Naive thymus-derived CD4-positive, alpha-beta T cell (primary cell): Measurements from ENCODE around the gene IQGAP2. TPM values are rescaled to one million over a fixed set of nuclear protein-coding genes. Genes with fewer than 3 reads are reported as not detected.

Source experiments
- ATAC-seq: fragments of 150-1000 bp; cut with Tn5 transposase; 2 replicates; pipeline ENCODE4 v1.10.0; 2021; ENCODE audit warnings: mild to moderate bottlenecking, moderate library complexity
- CTCF ChIA-PET: fragments of 350-600 bp; sonication (Branson Sonifier 250); formaldehyde crosslinking; loops from one replicate; lab custom pipeline; 2021; ENCODE audit warnings: antibody characterized with exemption; lab: Charles Lee
- POLR2A ChIA-PET: fragments of 350-600 bp; sonication (Branson Sonifier 250); formaldehyde crosslinking; loops from one replicate; lab custom pipeline; 2021; ENCODE audit warnings: antibody characterized with exemption, inconsistent platforms; lab: Charles Lee
- DNase-seq, 9 donors: peaks; one replicate each; pipeline versions ENCODE4 v3.0.0 to v3.0.0-alpha.2; 2020 to 2022; ENCODE audit warnings: mixed read lengths in 1 of 9
- H3K27ac ChIP-seq: one replicate; pipeline ENCODE4 v1.7.0; 2013; ENCODE audit warnings: mild to moderate bottlenecking, low read depth, low read length, moderate library complexity
- H3K27me3 ChIP-seq, 2 donors: one replicate each; pipeline ENCODE4 v1.7.0; 2013; ENCODE audit warnings: low read length in 2 of 2, mild to moderate bottlenecking in 2 of 2, moderate library complexity in 2 of 2; ENCODE audit not compliant: control insufficient read depth in 2 of 2, insufficient read depth in 2 of 2
- H3K36me3 ChIP-seq, 3 experiments: 1 replicate in 2 of 3; 2 replicates in 1 of 3; pipeline ENCODE4 v1.7.0; 2013; ENCODE audit warnings: low read length in 3 of 3, mild to moderate bottlenecking in 3 of 3, moderate library complexity in 1 of 3; ENCODE audit not compliant: insufficient read depth in 3 of 3, control insufficient read depth in 2 of 3
- H3K4me1 ChIP-seq, 2 donors: one replicate each; pipeline ENCODE4 v1.7.0; 2013; ENCODE audit warnings: low read length in 2 of 2, mild to moderate bottlenecking in 2 of 2, moderate library complexity in 1 of 2; ENCODE audit not compliant: control insufficient read depth in 2 of 2, insufficient read depth in 2 of 2
- H3K4me3 ChIP-seq: 2 replicates; pipeline ENCODE4 v1.7.0; 2013; ENCODE audit warnings: mild to moderate bottlenecking, low read length
- H3K9me3 ChIP-seq, 3 experiments: 1 replicate in 2 of 3; 2 replicates in 1 of 3; pipeline ENCODE4 v1.7.0; 2013; ENCODE audit warnings: low read length in 3 of 3; ENCODE audit not compliant: control insufficient read depth in 2 of 3
- H3K27ac Mint-ChIP-seq, 9 donors: one replicate each; pipeline ENCODE4 v1.8.0; 2020 to 2022; ENCODE audit warnings: mixed read lengths in 9 of 9, mild to moderate bottlenecking in 8 of 9, moderate library complexity in 5 of 9, inconsistent platforms in 2 of 9
- H3K27me3 Mint-ChIP-seq, 5 donors: one replicate each; pipeline ENCODE4 v1.8.0; 2021 to 2022; ENCODE audit warnings: mixed read lengths in 5 of 5, mild to moderate bottlenecking in 1 of 5
- H3K36me3 Mint-ChIP-seq, 5 donors: one replicate each; pipeline ENCODE4 v1.8.0; 2020 to 2022; ENCODE audit warnings: mixed read lengths in 5 of 5, mild to moderate bottlenecking in 3 of 5, inconsistent platforms in 1 of 5
- H3K4me1 Mint-ChIP-seq, 7 donors: one replicate each; pipeline ENCODE4 v1.8.0; 2020 to 2022; ENCODE audit warnings: mixed read lengths in 7 of 7, mild to moderate bottlenecking in 3 of 7, inconsistent platforms in 1 of 7
- H3K4me3 Mint-ChIP-seq, 10 donors: one replicate each; pipeline ENCODE4 v1.8.0; 2020 to 2022; ENCODE audit warnings: mild to moderate bottlenecking in 10 of 10, mixed read lengths in 10 of 10, moderate library complexity in 6 of 10, inconsistent platforms in 2 of 10
- H3K9me3 Mint-ChIP-seq, 11 donors: one replicate each; pipeline ENCODE4 v1.8.0; 2020 to 2022; ENCODE audit warnings: mixed read lengths in 11 of 11, mild to moderate bottlenecking in 4 of 11, inconsistent platforms in 1 of 11, moderate library complexity in 1 of 11
- intact Hi-C, 2 donors: fragments of 100-400 bp; cut with micrococcal nuclease; formaldehyde crosslinking; loops; one replicate each; pipeline ENCODE4 v1.15.1; 2023
- polyA plus RNA-seq, 2 donors: library from polyadenylated mRNA; unstranded; fragments of 300-500 nt; fragmentation: Illumina TruSeq; gene quantifications; one replicate each; pipeline ENCODE4 v1.2.3, GENCODE V29; 2021
- total RNA-seq, 6 experiments: library from RNA in 5 of 6; stranded (reverse) in 5 of 6; gene quantifications; 1 replicate in 5 of 6; 2 replicates in 1 of 6; pipeline ENCODE4 v1.2.3 and lab custom pipeline; 2021 to 2026

Gene IQGAP2
- total and polyA plus RNA-seq, 7 experiments from 2014 or later = 19.0 to 114 (median 86.3) TPM

GRCh38 chr5:76389513-76390154 is 13.5 kb upstream of the IQGAP2 start:
- H3K4me3 ChIP-seq = no peak overlapping the region
- H3K27me3 Mint-ChIP-seq = peaks cover 0 to 2% (median 0%) of the 10 kb centered on the region in 5 donors
- H3K4me1 ChIP-seq = peaks cover 55% of the 10 kb centered on the region in 2 donors
- no peaks in the 10 kb centered on the region for H3K36me3 ChIP-seq
- H3K9me3 Mint-ChIP-seq = no peaks in the 10 kb centered on the region
- H3K4me3 Mint-ChIP-seq = peak overlapping the region in 4 of 10 donors; percentile 1 to 81 (median 72)
- peak overlapping the region in 7 of 9 donors; percentile 28 to 89 (median 80) for H3K27ac Mint-ChIP-seq
- ChIA-PET POLR2A (interaction anchor here (0.6 to 5.3 kb wide), 7 partner anchors 10 to 214 kb away, joined by 3 to 36 read pairs (median 3); partner anchors contain the start of gene IQGAP2), CTCF (interaction anchor here (0.6 to 1.5 kb wide), 3 partner anchors 14 to 51 kb away, joined by 3 to 4 read pairs (median 3); no protein-coding TSS in a partner anchor)
- no peaks in the 10 kb centered on the region for H3K27me3 ChIP-seq
- H3K9me3 ChIP-seq = no peaks in the 10 kb centered on the region
- peaks cover 38 to 71% (median 64%) of the 10 kb centered on the region in 7 donors for H3K4me1 Mint-ChIP-seq
- no peak for DNase-seq
- no peak overlapping the region for H3K27ac ChIP-seq
- ATAC-seq = no peak
- intact Hi-C loops = no loop called here
- H3K36me3 Mint-ChIP-seq = no peaks in the 10 kb centered on the region

GRCh38 chr5:76391014-76391413 is 12.1 kb upstream of the IQGAP2 start:
- no peaks in the 10 kb centered on the region for H3K9me3 ChIP-seq
- Mint-ChIP-seq H3K27ac (peak overlapping the region; percentile 55 to 92 (median 85)), H3K9me3 (no peaks in the 10 kb centered on the region), H3K36me3 (no peaks in the 10 kb centered on the region), H3K27me3 (peaks cover 0 to 2% (median 0%) of the 10 kb centered on the region in 5 donors), H3K4me1 (peaks cover 40 to 71% (median 66%) of the 10 kb centered on the region in 7 donors), H3K4me3 (peak overlapping the region; percentile 6 to 81 (median 70))
- peak overlapping the region; percentile 33 for H3K4me3 ChIP-seq
- H3K4me1 ChIP-seq = peaks cover 51 to 56% of the 10 kb centered on the region in 2 donors
- DNase-seq = peak in 6 of 9 donors; percentile 15 to 59 (median 48)
- no peak overlapping the region for H3K27ac ChIP-seq
- ChIA-PET POLR2A (interaction anchor here (0.7 to 1.8 kb wide), 6 partner anchors 8 to 152 kb away, joined by 3 to 4 read pairs (median 3); no protein-coding TSS in a partner anchor), CTCF (interaction anchor here (1.5 kb wide), 1 partner anchor 24 kb away, joined by 3 read pairs; no protein-coding TSS in a partner anchor)
- peak; percentile 61 for ATAC-seq
- intact Hi-C loops = no loop called here
- H3K36me3 ChIP-seq = no peaks in the 10 kb centered on the region
- no peaks in the 10 kb centered on the region for H3K27me3 ChIP-seq

GRCh38 chr5:76393035-76393680 is 9.9 kb upstream of the IQGAP2 start:
- Histone ChIP-seq H3K9me3 (no peaks in the 10 kb centered on the region), H3K4me3 (no peak overlapping the region), H3K27ac (peak overlapping the region; percentile 33), H3K4me1 (peaks cover 48 to 56% of the 10 kb centered on the region in 2 donors), H3K27me3 (no peaks in the 10 kb centered on the region), H3K36me3 (no peaks in the 10 kb centered on the region)
- Mint-ChIP-seq H3K4me3 (peak overlapping the region; percentile 10 to 74 (median 57)), H3K27ac (peak overlapping the region in 8 of 9 donors; percentile 3 to 89 (median 82)), H3K9me3 (no peaks in the 10 kb centered on the region), H3K27me3 (peaks cover 0 to 3% (median 0%) of the 10 kb centered on the region in 5 donors), H3K4me1 (peaks cover 37 to 71% (median 67%) of the 10 kb centered on the region in 7 donors), H3K36me3 (peaks cover 0 to 3% (median 0%) of the 10 kb centered on the region in 5 donors)
- ChIA-PET POLR2A (interaction anchor here (0.9 to 2.5 kb wide), 4 partner anchors 9 to 153 kb away, joined by 3 to 13 read pairs (median 6); no protein-coding TSS in a partner anchor), CTCF (interaction anchor here (0.8 to 3.3 kb wide), 4 partner anchors 9 to 150 kb away, joined by 3 to 10 read pairs (median 4); no protein-coding TSS in a partner anchor)
- DNase-seq (peak in 6 of 9 donors; percentile 26 to 52 (median 43)), ATAC-seq (peak; percentile 88)
- intact Hi-C loops = loop anchor here in 1 of 2 donors (1.0 to 2.0 kb wide), 3 partner anchors 8 to 14 kb away; no protein-coding TSS in a partner anchor

- intact Hi-C loops = no loop called here
- DNase-seq (no peak), ATAC-seq (no peak)
- no peaks in the 10 kb centered on the region for H3K36me3 ChIP-seq
- peaks cover 0 to 12% (median 0%) of the 10 kb centered on the region in 5 donors for H3K27me3 Mint-ChIP-seq
- ChIA-PET CTCF (no interaction called here), POLR2A (interaction anchor here (1.7 kb wide), 1 partner anchor 147 kb away, joined by 5 read pairs; no protein-coding TSS in a partner anchor)
- no peak overlapping the region for H3K4me3 ChIP-seq
- no peaks in the 10 kb centered on the region for H3K9me3 ChIP-seq
- H3K27me3 ChIP-seq = no peaks in the 10 kb centered on the region
- H3K27ac Mint-ChIP-seq = no peak overlapping the region
- peaks cover 0 to 5% (median 0%) of the 10 kb centered on the region in 5 donors for H3K36me3 Mint-ChIP-seq
- no peaks in the 10 kb centered on the region for H3K9me3 Mint-ChIP-seq
- no peak overlapping the region for H3K27ac ChIP-seq
- peaks cover 29 to 36% of the 10 kb centered on the region in 2 donors for H3K4me1 ChIP-seq
- peaks cover 35 to 55% (median 52%) of the 10 kb centered on the region in 7 donors for H3K4me1 Mint-ChIP-seq
- H3K4me3 Mint-ChIP-seq = no peak overlapping the region
These were observed 5.9 kb upstream of the IQGAP2 start for GRCh38 chr5:76397200-76397599.

GRCh38 chr5:76399268-76399667 is 3.8 kb upstream of the IQGAP2 start:
- no peak overlapping the region for H3K27ac Mint-ChIP-seq
- intact Hi-C loops = no loop called here
- DNase-seq (no peak), ATAC-seq (no peak)
- POLR2A ChIA-PET = interaction anchor here (0.6 to 1.1 kb wide), 3 partner anchors 11 to 145 kb away, joined by 3 read pairs; no protein-coding TSS in a partner anchor
- peaks cover 0 to 8% (median 0%) of the 10 kb centered on the region in 3 experiments for H3K36me3 ChIP-seq
- H3K27me3 ChIP-seq = no peaks in the 10 kb centered on the region
- H3K9me3 Mint-ChIP-seq = peaks cover 0 to 5% (median 0%) of the 10 kb centered on the region in 11 donors
- no peaks in the 10 kb centered on the region for H3K9me3 ChIP-seq
- no peak overlapping the region for H3K4me3 ChIP-seq
- peaks cover 14 to 16% of the 10 kb centered on the region in 2 donors for H3K4me1 ChIP-seq
- peaks cover 0 to 16% (median 0%) of the 10 kb centered on the region in 5 donors for H3K27me3 Mint-ChIP-seq
- CTCF ChIA-PET = no interaction called here
- H3K36me3 Mint-ChIP-seq = peaks cover 0 to 7% (median 0%) of the 10 kb centered on the region in 5 donors
- no peak overlapping the region for H3K27ac ChIP-seq
- no peak overlapping the region for H3K4me3 Mint-ChIP-seq
- H3K4me1 Mint-ChIP-seq = peaks cover 28 to 42% (median 34%) of the 10 kb centered on the region in 7 donors

- peaks cover 16 to 17% of the 10 kb centered on the region in 2 donors for H3K4me1 ChIP-seq
- no peak overlapping the region for H3K4me3 ChIP-seq
- H3K27me3 ChIP-seq = no peaks in the 10 kb centered on the region
- peak overlapping the region in 6 of 9 donors; percentile 8 to 98 (median 95) for H3K27ac Mint-ChIP-seq
- DNase-seq (no peak), ATAC-seq (no peak)
- peaks cover 0 to 8% (median 0%) of the 10 kb centered on the region in 3 experiments for H3K36me3 ChIP-seq
- CTCF ChIA-PET = no interaction called here
- peaks cover 0 to 5% (median 0%) of the 10 kb centered on the region in 11 donors for H3K9me3 Mint-ChIP-seq
- POLR2A ChIA-PET = interaction anchor here (1.7 to 5.1 kb wide), 2 partner anchors 73 to 75 kb away, joined by 4 to 29 read pairs; no protein-coding TSS in a partner anchor
- peaks cover 24 to 42% (median 35%) of the 10 kb centered on the region in 7 donors for H3K4me1 Mint-ChIP-seq
- H3K4me3 Mint-ChIP-seq = no peak overlapping the region
- intact Hi-C loops = loop anchor here (5.0 to 10.0 kb wide), 7 partner anchors 133 to 1166 kb away; partner anchors contain the start of genes ANKRD31 (in 1 of the 2), F2R (in 1 of the 2), HMGCR (in 1 of the 2) and POC5 (in 1 of the 2)
- H3K36me3 Mint-ChIP-seq = peaks cover 0 to 9% (median 0%) of the 10 kb centered on the region in 5 donors
- no peaks in the 10 kb centered on the region for H3K9me3 ChIP-seq
- no peak overlapping the region for H3K27ac ChIP-seq
- peaks cover 0 to 16% (median 0%) of the 10 kb centered on the region in 5 donors for H3K27me3 Mint-ChIP-seq
These were observed 2.6 kb upstream of the IQGAP2 start for GRCh38 chr5:76400466-76400865.
